Measurements from ENCODE around the gene REST. TPM values are rescaled to one million over a fixed set of nuclear protein-coding genes. Genes with fewer than 3 reads are reported as not detected.

The REST gene
- polyA plus RNA-seq, 1 of the 3 experiments (the other 2 are of a cell fraction), result 6.0 TPM

DNA sequence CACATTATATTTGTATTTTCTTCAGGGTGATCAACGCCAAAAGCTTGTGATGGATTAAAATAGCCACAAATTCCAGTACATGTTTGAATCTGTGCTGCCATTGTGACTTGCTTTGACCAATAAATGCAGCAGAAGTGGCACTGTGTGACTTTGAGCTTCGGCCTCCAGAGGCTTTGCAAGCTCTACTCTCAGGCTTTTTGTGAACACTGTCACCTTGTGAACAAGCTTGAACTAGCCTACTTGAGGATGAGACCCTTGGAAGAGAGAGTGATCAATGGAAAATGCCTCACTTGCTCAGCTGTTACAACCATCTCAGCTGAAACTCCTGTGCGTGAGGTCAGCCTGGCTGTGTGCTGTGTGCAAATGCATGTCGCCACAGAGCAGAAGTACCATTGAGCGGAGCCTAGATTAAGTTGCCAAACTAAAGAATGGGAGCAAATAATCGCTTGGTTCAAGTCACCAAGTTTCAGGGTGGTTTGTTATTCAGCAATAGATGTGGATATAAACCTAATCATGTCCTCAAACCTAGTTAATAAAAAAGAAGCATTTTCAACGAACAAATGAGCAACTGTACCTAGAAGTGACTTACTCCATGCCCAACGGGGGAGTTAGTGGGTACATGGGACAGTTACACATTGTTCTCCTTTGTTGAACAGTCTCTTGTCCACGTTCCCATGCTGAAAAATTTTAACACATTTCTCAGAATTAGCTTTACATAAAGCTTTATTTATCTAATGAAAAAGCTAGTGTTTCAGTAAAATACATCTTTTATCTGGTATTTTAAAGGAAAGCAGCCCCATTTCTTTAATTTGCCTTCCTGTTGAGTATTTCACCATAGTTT lies 46.2 kb downstream of the REST start:
- no peak for DNase-seq
- Histone ChIP-seq H3K27ac (ENCODE audit: low read depth in 2 of 2, low read length in 1 of 2) (no peak overlapping the region), H3K4me1 (ENCODE audit: control insufficient read depth in 1 of 2, insufficient read depth in 2 of 2, low read depth in 1 of 2, low read length in 1 of 2) (no peaks in the 10 kb centered on the region), H4K20me1 (ENCODE audit: insufficient read depth) (no peaks in the 10 kb centered on the region), H3K27me3 (ENCODE audit: insufficient read depth) (no peaks in the 10 kb centered on the region), H3K79me2 (ENCODE audit: insufficient read depth) (no peaks in the 10 kb centered on the region), H3F3A (replicated peaks; ENCODE audit: insufficient read depth) (peaks cover 3% of the 10 kb centered on the region), H2AFZ (ENCODE audit: low read depth) (no peak overlapping the region), H3K9me3 (no peaks in the 10 kb centered on the region), H3K9me2 (no peaks in the 10 kb centered on the region), H3K36me3 (replicated peaks in 1 of 2; ENCODE audit: control insufficient read depth in 1 of 2, insufficient read depth in 2 of 2, low read length in 1 of 2) (no peaks in the 10 kb centered on the region), H3K9ac (no peak overlapping the region), H3K4me2 (no peak overlapping the region), H3K4me3 (ENCODE audit: low read depth in 2 of 2, low read length in 1 of 2) (no peak overlapping the region)
- 76% methylated on average over 9 of the region's 9 CpGs for WGBS (ENCODE audit: low lambda C conversion rate)
- ChIA-PET CTCF (interaction anchor here (0.8 kb wide), 1 partner anchor 118 kb away, joined by 3 read pairs; no protein-coding TSS in a partner anchor), POLR2A (no interaction called here)
- TF ChIP-seq GATA2 (CRISPR knock-in tag; IDR thresholded peaks at IDR 0.05), result no peak
- TF ChIP-seq NRF1 (IDR thresholded peaks at IDR 0.05; ENCODE audit: low read depth, low read length), result no peak
- TF ChIP-seq IRF3 (IDR thresholded peaks at IDR 0.05; ENCODE audit: low read depth, low read length), result no peak
- no peak for TF ChIP-seq FOXM1 (IDR thresholded peaks at IDR 0.05; ENCODE audit: low read depth)
- no peak for TF ChIP-seq MAX (IDR thresholded peaks at IDR 0.05; ENCODE audit: low read depth)
- no peak for TF ChIP-seq JUND (IDR thresholded peaks at IDR 0.05)
- TF ChIP-seq MXI1 (IDR thresholded peaks at IDR 0.05; ENCODE audit: low read depth, low read length), result no peak
- TF ChIP-seq SIN3A (IDR thresholded peaks at IDR 0.05; ENCODE audit: borderline replicate concordance, low read depth, low read length), result no peak
- no peak for TF ChIP-seq RCOR1 (IDR thresholded peaks at IDR 0.05; ENCODE audit: low read length)
- no peak for TF ChIP-seq SMC3 (IDR thresholded peaks at IDR 0.05; ENCODE audit: low read depth, low read length)
- no peak for TF ChIP-seq NFIC (IDR thresholded peaks at IDR 0.05; ENCODE audit: borderline replicate concordance)
- no peak for TF ChIP-seq EZH2phosphoT487 (IDR thresholded peaks at IDR 0.05; ENCODE audit: borderline replicate concordance, low read depth)
- TF ChIP-seq REST (IDR thresholded peaks at IDR 0.05; ENCODE audit: low read depth, low read length), result no peak
- TF ChIP-seq, protein P1, sequence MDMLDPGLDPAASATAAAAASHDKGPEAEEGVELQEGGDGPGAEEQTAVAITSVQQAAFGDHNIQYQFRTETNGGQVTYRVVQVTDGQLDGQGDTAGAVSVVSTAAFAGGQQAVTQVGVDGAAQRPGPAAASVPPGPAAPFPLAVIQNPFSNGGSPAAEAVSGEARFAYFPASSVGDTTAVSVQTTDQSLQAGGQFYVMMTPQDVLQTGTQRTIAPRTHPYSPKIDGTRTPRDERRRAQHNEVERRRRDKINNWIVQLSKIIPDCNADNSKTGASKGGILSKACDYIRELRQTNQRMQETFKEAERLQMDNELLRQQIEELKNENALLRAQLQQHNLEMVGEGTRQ (IDR thresholded peaks at IDR 0.05; ENCODE audit: borderline replicate concordance, low read depth, low read length), result no peak
- no peak for TF ChIP-seq TEAD4 (IDR thresholded peaks at IDR 0.05; ENCODE audit: borderline replicate concordance, insufficient read depth)
- TF ChIP-seq USF1 (IDR thresholded peaks at IDR 0.05; ENCODE audit: borderline replicate concordance, low read depth), result no peak
